OCI-M2 (cell line): ENCODE measurements around the gene MYOCOS.
"Not testable (repeated sequence)": the region's sequence is repeated elsewhere in the genome, so short reads cannot be mapped to it uniquely, and the experiment has no call there.

Experiments
- DNase-seq: peaks from one replicate; lab custom pipeline; 2025; ENCODE audit not compliant: unreplicated experiment; lab: John Stamatoyannopoulos, UW

The MYOCOS gene

GRCh38 chr1:171656206-171656605 lies 34.2 kb downstream of the MYOCOS start:
- not testable (repeated sequence) for DNase-seq

- no peak for DNase-seq
Observed at GRCh38 chr1:171661076-171661650, 39.1 kb downstream of the MYOCOS start.

- no peak for DNase-seq
Observed at GRCh38 chr1:171663036-171663853, 41.2 kb downstream of the MYOCOS start.

GRCh38 chr1:171663854-171664575 lies 42.0 kb downstream of the MYOCOS start:
- no peak for DNase-seq

- no peak for DNase-seq
Observed at GRCh38 chr1:171664976-171665375, 42.9 kb downstream of the MYOCOS start.

GRCh38 chr1:171666114-171666769 lies 44.2 kb downstream of the MYOCOS start:
- no peak for DNase-seq

- DNase-seq: no peak
Observed at GRCh38 chr1:171668372-171668771, 46.3 kb downstream of the MYOCOS start.

- no peak for DNase-seq
Observed at GRCh38 chr1:171670739-171671138, 48.7 kb downstream of the MYOCOS start.

GRCh38 chr1:171674431-171675405 lies 52.7 kb downstream of the MYOCOS start:
- DNase-seq: no peak
